Hindlimb muscle (tissue), 1 donor: Measurements from ENCODE around the gene ING4. TPM values are rescaled to one million over a fixed set of nuclear protein-coding genes. Genes with fewer than 3 reads are reported as not detected.
"Not testable (repeated sequence)": the region's sequence is repeated elsewhere in the genome, so short reads cannot be mapped to it uniquely, and the experiment has no call there.

Source experiments
- DNase-seq: peaks from one replicate; pipeline ENCODE4 v3.0.0-alpha.2; 2013
- polyA plus RNA-seq: library from polyadenylated mRNA; unstranded; fragments of 120-200 nt; gene quantifications from one replicate; pipeline ENCODE4 v1.2.1, GENCODE V29; 2013; ENCODE audit not compliant: insufficient read length

The ING4 gene
- 47.6 TPM for polyA plus RNA-seq

GRCh38 chr12:6662906-6663742, at the start of gene ING4:
TSS of gene ING4 (minus strand) at chr12:6663119. CDS start at chr12:6663101, 18 bp downstream.
- DNase-seq: peak; percentile 99

- DNase-seq: no peak
Measured at GRCh38 chr12:6708960-6709394, 46.1 kb upstream of the ING4 start.

- not testable (repeated sequence) for DNase-seq
Measured at GRCh38 chr12:6708351-6708750, 45.4 kb upstream of the ING4 start.

- no peak for DNase-seq
Measured at GRCh38 chr12:6703631-6704030, 40.7 kb upstream of the ING4 start.

GRCh38 chr12:6701078-6701768, 38.3 kb upstream of the ING4 start:
- no peak for DNase-seq

GRCh38 chr12:6700646-6701051, 37.7 kb upstream of the ING4 start, which contains the start of gene PIANP:
TSS of gene PIANP (minus strand) at chr12:6700815. CDS start at chr12:6698061, 2,754 bp downstream.
- DNase-seq: peak; percentile 68

- peak; percentile 48 for DNase-seq
Measured at GRCh38 chr12:6699989-6700645, 37.2 kb upstream of the ING4 start.

GRCh38 chr12:6699259-6699988, 36.5 kb upstream of the ING4 start:
- DNase-seq: no peak

- no peak for DNase-seq
Measured at GRCh38 chr12:6698352-6699046, 35.6 kb upstream of the ING4 start.

- no peak for DNase-seq
Measured at GRCh38 chr12:6697584-6698351, 34.8 kb upstream of the ING4 start.

GRCh38 chr12:6696690-6697583, 34.0 kb upstream of the ING4 start:
- DNase-seq: no peak

GRCh38 chr12:6695313-6696045, 32.6 kb upstream of the ING4 start:
- DNase-seq: no peak

- no peak for DNase-seq
Measured at GRCh38 chr12:6694701-6695100, 31.8 kb upstream of the ING4 start.

- no peak for DNase-seq
Measured at GRCh38 chr12:6693832-6694355, 31.0 kb upstream of the ING4 start.

- no peak for DNase-seq
Measured at GRCh38 chr12:6692888-6693287, 30.0 kb upstream of the ING4 start.

- no peak for DNase-seq
Measured at GRCh38 chr12:6691473-6691872, 28.6 kb upstream of the ING4 start.

GRCh38 chr12:6688999-6689882, 26.3 kb upstream of the ING4 start, which contains the start of gene ZNF384:
TSS of gene ZNF384 (minus strand) at chr12:6689375. CDS start at chr12:6679520, 9,855 bp downstream.
- DNase-seq: peak; percentile 99

GRCh38 chr12:6688543-6688998, 25.7 kb upstream of the ING4 start:
- no peak for DNase-seq
